DMS79 treated with DMSO at 0.1 percent for 48 hours (cell line): ENCODE results near the gene PPIF.
A peak's percentile ranks its signal among the peaks of the same experiment; 100 is the strongest.

Experiments
- DNase-seq: peaks from one replicate; lab custom pipeline; 2025; lab: John Stamatoyannopoulos, UW

The PPIF gene

DNA sequence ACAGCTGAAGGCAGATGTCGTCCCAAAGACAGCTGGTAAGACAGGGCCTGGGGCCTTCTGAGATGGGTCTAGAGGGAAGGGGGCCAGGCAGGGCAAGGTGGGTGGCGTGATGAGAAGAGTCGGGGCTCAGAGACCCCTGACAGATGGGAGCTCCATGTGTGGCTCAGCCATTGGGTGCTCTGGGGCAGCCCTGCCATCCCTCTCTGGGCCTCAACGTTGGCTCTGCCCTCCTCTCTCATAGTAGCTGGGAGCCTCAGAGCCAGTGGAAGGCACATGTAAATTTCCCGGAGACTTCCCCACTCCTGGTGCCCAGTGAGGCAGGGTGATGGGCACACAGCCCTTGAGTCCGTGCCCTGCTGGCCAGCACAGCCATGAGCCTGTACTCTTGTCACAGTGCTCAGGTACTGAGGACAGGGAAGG, 1.8 kb downstream of the PPIF start:
- no peak for DNase-seq

DNA sequence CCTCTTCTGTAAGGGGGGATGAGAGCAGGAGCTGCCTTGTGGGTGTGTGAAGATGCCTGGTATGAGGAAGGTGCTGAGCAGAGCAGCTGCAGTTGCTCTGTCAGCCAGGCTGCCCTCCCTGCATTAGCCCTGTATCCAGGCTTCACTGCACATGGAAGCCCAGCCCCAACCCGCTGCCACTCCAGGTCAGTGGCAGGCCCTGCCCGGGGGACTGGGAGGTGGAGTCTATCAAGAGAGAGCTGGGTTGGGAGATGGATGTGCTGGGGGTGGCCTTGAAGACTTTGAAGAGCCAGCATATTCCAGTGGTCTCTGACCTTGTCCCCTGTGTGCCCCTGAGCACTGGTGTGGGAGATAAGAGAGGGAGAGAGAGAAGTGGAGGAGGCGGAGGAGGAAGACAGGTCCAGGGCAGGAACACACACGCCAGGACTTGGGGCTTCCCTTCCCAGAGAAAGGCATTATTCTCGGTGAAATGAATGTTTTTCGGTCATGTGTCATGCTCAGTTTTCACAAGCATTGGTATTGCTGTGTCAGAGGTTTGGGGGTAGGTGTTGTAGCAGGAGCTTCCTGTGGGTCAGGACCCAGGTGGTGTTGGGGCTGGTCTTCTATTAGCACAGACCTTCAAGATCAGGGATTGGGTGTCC, 2.6 kb downstream of the PPIF start:
- DNase-seq, result no peak

DNA sequence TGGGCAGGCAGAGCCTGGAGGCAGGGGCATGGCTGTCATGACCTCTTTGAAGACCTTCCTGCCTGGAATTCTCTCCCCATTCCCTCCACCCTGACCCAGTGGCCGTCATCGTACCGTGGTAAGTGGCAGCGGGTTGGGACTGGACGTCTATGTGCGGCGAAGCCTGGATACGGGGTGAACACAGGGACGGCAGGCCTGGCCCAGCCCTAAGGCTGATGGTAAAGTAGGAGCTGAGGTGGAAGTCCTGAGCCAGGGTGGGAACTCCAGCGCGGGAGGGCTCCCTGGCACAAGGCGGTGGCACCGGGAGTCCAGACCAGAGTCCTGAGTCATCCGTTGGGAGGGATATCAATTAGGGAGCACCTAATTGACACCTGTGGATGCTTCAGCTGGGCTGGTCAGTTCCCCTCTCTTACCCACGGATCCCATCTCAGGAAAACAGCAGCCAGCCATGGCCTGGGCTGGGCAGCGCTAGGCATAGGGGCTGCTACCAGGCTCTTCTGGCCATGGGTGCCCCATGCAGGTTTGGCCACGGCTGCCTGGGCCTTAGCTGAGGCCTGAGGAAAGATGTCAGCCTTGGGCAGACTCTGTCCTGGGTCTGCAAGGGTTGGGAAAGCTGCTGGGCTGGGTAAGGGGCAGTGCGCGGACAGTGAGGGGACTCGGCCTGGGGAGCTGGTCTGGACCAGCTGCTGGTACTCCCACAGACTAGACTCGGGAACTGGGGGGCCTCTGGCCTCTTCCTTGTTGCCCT, 3.3 kb downstream of the PPIF start:
- DNase-seq, result no peak

DNA sequence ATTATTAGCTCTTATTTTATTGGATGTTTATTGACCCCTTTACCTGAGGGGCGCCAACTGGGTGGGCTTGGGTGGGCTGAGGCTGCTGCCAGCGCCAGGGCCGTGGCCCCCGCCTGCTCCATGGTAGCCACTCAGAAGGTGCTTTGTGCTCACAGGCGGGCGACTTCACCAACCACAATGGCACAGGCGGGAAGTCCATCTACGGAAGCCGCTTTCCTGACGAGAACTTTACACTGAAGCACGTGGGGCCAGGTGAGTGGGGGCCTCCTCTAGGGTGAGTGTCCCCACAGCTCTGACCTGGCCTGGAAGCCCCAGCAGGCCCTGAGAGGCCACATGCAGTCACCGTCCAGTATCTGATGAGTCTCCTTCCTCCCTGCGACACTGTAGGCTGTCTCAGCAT, 4.1 kb downstream of the PPIF start:
- DNase-seq, result no peak

DNA sequence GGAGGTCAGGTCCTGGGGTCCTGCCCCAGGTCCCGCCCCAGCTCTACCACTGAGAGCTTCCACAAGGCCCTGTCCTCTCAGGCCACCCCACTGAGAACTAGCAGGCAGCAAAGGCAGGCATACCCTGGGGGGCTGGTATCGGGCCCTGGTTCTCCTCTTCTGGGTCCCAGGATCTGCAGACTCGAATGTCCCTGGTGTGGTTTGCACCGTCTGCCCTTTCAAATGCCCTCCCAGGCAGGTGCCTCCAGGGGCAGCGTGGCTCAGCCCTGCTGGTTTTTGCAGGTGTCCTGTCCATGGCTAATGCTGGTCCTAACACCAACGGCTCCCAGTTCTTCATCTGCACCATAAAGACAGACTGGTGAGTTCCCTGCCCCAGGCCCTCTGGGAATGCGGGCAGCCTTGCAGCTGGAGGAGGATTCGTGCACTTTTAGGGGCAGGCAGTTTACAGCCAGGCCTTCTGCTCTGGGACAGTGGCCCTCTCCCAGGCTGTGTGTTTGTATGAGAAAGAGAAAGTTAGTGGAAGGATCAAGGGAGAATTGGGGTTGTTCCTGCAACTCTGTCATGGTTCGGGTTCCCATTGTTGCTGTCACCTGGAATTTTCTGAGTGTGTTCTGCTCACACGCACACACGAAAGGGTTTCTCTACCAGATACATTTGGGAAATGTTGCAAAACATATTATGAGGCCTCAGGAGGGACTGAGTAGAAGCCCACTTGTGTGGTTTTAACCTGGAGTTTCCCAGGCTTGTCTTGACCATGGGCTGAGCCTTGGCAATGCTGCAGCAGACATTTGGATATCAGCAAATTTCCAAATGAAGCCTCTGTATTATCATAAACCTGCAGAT, 5.0 kb downstream of the PPIF start:
- no peak for DNase-seq

DNA sequence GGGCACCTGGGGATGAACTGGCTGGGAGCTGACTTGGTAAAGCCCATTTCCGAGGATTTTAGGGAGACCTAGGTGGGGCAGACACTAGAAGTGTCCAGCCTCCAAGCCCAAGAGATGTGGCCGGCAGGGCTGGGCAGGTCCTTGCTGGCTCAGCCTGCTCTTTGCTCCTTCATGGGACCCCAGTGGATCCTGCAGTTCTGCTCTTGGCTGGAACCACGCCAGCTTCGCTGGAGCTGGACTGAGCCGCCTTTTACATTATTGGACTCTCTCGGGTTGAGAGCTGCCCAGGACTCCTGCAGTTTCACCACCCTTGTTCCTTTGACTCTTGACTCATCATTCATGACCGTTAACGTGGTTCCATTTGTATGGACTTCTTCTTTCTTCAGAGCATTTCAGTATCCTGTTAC, 5.7 kb downstream of the PPIF start:
- DNase-seq, result no peak

DNA sequence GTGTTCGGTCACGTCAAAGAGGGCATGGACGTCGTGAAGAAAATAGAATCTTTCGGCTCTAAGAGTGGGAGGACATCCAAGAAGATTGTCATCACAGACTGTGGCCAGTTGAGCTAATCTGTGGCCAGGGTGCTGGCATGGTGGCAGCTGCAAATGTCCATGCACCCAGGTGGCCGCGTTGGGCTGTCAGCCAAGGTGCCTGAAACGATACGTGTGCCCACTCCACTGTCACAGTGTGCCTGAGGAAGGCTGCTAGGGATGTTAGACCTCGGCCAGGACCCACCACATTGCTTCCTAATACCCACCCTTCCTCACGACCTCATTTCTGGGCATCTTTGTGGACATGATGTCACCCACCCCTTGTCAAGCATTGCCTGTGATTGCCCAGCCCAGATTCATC, 6.5 kb downstream of the PPIF start:
- no peak for DNase-seq

DNA sequence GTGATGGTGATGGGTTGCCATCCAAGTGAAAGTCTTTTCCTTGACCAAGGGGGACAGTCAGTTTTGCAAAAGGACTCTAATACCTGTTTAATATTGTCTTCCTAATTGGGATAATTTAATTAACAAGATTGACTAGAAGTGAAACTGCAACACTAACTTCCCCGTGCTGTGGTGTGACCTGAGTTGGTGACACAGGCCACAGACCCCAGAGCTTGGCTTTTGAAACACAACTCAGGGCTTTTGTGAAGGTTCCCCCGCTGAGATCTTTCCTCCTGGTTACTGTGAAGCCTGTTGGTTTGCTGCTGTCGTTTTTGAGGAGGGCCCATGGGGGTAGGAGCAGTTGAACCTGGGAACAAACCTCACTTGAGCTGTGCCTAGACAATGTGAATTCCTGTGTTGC, 6.9 kb downstream of the PPIF start:
- no peak for DNase-seq

DNA sequence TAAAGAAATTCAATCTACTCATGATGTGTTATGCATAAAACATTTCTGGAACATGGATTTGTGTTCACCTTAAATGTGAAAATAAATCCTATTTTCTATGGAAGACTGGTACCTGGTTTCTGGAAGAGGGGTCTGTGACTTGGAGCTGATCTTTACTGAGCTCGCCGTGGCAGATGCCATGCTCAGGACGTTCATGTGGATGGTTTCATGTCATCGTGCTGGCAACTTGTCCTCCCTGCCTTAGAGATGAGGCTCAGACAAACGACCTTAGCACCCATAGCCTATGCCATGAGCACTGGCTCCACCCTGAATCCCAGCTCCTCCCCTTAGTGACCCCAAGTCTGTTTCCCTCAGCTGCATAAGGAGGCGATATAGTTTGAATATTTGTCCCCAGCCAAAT, 7.3 kb downstream of the PPIF start:
- no peak for DNase-seq

DNA sequence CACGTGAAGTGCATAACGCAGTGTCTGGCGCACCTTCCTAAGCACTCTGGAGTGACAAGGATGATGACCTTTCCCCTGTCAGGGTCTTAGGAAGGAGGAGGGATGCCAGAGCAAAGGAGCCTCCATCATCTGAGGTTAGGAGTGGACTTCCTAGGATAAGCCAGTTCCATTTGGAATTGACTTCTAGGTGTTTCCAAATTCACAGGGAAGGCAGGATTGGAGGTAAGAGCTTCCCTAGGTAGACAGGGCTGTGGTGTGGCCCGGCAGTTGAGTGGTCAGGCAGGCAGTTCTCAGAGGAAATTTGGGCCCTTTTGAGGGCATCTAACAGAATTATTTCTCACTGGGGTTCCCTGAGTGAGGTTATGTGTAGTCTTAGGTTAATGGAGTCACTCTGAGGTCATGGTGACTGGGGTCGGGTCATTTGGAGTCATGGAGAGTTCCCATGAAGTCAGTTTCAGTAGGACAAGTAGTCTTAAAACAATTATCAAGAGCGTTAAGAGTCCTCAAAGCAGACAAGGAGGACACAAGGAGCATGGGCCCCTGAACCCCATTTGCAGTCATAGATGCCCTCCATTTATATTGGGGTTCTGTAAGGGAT, 8.2 kb downstream of the PPIF start:
- DNase-seq, result no peak

DNA sequence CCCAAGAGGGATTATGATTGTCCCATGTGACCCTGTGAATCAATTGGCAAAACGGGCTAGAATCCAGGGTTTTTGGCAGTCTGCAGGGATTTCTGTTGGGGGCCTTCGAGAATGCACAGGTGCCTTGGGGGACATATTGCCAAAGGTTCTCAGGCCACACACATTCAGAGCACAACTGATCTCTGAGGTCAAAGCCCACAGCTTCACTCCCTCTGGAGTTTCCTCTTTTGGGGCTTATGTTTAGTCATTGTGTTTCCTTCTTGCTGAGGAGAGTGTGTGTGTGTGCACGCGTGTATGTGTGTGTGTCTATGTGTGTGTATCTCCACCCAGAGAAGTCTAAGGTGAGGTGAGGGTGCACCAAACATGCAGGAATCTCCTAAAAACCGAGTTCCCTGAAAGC, 8.8 kb downstream of the PPIF start:
- no peak for DNase-seq

DNA sequence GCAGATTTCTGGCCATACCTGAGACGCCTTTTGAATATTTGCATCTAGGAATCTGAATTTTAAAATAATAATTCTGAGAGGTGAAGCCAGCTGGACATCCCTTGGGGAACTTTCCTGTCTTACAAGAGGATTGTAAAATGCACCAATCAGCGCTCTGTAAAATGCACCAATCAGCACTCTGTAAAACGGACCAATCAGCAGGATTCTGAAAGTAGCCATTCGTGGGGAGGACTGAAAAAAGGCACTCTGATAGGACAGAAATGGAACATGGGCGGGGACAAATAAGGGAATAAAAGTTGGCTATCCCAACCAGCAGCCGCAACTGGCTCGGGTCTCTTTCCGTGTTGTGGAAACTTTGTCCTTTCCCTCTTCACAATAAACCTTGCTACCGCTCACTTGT, 9.9 kb downstream of the PPIF start:
- no peak for DNase-seq

DNA sequence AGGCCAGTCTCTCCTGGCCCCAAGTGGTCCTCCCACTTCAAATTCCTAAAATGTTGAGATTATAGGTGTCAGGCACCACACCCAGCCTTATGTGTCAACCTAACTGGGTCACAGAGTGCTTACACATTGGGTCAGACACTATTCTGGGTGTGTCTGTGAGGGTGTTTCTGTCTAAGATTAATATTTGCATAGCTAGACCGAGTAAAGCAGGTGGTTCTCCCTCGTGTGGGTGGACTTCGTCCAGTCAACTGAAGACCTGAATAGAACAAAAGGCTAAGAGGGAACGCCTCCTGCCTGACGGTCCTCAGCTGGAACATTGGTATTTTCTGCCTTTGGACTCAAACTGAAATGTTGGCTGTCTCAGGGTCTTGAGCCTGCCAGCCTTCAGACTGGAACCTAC, 11.5 kb downstream of the PPIF start:
- no peak for DNase-seq

DNA sequence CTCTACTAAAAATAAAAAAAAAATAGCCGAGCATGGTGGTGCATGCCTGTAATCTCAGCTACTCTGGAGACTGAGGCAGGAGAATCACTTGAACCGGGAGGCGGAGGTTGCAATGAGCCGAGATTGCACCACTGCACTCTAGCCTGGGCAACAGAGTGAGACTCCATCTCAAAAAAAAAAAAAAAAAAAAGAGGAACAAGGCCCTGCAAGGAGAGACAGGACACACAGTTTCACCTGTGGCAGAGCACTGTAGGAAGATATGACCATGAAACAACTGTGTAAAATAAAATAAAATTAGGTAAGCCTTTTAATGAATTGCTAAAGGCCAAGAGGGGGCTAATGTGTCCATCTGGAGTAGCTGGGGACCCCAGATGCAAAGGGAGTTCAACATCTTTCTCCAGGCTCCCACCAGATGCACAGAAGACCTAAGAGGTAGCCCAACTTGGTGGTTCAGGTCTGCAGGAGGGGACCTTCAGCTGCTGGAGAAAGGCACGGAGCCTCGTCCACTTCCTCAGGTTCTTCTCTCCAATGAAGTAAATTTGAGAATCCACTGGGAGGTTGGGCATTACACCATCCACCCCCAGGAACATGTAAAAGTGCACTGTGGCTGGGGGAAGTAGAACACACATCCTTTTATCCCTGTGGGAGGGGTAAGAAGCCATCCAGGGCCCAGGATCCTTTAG, 12.7 kb downstream of the PPIF start:
- no peak for DNase-seq

DNA sequence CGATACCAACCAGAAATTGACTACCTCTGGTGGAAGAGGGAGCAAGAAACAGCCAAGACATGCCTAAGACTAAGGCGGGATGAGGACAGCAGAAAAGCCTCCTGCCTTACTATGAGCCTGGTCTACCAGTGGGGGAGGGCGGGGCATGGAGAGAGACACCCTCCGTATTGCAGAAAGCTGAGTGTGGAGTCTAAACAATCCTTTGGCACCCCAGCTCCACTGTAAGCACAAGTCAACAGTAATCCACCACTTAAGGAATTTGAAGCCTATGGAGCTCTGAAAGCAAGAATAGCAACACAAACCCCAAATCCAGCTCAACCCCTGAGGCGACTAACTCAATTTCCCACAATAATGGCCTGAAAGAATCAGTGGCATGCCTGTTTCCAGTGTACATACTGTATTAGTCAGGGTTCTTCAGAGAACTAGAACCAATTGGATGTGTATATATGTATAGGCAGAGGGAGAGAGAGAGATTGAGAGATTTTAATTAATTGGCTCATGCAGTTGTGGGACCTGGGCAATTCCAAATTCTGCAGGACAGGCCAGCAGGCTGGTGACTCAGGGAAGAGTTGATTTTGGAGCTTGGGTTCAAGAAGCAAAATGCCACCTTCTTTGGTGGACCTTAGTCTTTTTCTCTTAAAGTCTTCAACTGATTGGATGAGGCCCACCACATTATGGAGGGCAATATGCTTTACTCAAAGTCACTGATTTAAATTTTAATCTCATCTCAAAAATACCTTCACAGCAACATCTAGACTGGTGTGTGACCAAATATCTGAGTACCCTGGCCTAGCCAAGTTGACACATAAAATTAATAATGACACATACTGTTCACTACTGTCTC, 13.5 kb downstream of the PPIF start:
- DNase-seq, result no peak

DNA sequence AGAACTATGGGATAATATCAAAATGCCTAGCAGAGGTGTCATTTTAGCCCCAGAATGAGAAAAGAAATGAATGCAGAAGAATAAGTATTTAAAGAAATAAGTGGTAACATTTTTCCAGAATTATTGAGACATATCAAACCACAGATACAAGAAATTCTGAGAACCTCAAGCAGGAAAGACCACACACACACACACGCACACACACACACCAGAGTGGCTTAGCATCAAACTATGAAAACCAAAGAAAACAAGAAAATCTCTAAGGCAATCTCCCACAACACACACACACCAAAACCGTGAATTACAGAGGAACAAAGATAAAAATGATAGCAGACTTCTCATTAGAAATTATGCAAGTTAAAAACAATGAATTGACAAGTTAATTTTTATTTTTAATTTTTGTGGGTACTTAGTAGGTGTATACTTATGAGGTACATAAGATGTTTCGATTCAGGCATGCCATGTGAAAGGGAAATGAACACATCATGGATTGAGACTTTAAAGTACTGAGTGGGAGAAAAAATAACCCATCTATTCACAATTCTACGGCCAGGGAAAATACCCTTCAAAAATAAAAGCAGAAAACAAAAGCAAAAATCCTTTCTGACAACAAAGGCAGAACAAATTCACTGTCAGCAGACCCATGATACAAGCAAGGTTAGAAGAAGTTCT, 14.6 kb downstream of the PPIF start:
- no peak for DNase-seq

DNA sequence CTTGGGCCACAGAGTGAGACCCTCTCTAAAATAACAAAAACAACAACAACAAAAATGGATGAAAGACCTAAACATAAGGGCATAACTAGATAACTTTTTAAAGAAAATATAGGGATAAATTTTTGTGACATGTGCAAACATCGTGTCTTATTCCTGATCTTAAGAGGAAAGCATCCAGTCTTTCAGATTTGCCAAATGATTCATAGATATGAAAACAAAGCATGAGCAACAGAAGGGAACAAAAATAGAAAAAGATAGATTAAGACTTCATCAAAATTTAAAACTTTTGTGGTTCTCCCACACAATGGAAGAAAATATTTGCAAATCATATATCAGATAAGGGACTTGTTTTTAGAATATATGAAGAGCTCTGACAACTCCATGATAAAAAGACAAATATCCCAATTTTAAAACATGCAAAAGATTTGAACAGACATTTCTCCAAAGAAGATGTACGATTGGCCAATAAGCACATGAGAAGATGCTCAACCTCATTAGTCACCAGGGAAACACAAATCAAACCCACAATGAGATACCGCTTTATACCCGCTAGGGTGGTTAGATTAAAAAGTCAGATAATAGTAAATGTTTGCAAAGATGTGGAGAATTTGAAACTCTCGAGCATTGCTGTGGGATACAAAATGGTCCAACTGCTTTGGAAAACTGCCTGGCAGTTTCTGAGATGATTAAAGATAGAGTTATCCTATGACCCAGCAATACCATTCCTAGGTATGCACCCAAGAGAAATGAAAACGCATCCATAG, 20.3 kb downstream of the PPIF start:
- DNase-seq, result no peak

DNA sequence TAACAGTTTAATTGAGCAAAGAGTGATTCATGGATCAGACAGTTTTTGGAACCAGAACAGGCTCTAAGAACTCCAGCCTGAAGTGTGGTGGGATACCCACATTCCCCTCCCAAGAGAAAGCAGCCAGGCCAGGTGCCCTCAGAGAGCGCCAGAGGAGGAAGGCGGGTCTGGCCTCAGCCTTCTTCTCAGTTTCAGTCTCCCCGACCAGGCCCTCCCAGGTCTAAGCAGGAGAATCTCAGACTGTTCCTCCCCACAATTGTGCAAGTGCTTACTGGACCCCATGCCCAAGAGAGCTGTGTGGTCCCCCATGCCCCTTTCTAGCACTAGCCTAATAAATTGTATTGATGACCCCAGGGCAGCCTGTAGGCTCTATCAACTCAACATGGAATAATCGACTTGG, 25.6 kb downstream of the PPIF start:
- DNase-seq, result no peak

DNA sequence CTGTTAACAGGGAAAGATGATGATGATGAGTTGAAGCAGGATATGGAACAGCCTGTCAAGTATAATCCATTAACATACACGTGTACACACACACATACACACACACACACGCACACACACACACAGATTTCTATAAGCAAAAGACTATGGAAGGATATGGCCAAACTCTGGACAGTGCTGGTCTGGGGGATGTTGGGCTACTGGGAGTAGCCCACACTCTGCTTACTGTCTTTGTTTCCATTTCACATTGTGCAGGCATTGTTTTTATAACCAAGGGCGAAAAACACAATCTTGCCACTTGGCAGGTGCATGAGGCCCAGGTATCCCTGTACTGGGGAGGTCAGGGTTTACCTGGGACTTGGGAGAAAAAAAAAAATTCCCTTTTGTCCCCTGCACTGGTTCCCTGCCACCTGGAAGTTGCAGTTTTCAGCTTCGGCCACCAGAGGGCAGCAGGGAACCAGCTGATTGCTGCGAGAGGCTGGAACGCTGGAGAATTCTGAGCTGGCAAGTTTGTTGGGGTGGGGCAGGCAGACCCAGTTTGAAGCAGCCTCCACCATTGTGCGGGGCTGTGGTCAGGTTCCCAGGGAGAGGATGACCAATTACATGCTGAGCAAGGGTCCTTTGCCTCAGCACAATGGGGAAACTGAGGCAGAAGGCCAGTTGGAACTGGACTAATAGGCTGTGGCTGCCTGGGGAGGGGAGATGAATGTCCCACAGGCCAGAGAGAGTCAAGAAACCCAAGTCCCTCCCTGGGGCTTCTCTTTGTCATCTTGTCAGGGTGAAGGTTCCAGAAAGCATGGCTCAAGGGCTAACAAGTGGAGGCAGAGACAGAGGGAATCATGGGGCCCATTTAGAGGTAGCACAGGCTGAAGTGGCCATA, 27.3 kb downstream of the PPIF start:
- peak; percentile 1 for DNase-seq
